Stimulated activated CD8-positive, alpha-beta memory T cell treated with anti-CD3 and anti-CD28 coated beads, Interleukin-2, amount 100 ng/mL, for 48 hours (primary cell): ENCODE measurements around the gene CLDN19.
A peak's percentile ranks its signal among the peaks of the same experiment; 100 is the strongest.
"Not testable (repeated sequence)": the region's sequence is repeated elsewhere in the genome, so short reads cannot be mapped to it uniquely, and the experiment has no call there.

Experiments used
- DNase-seq, 2 donors: peaks; one replicate each; pipeline ENCODE4 v3.0.0-alpha.2; 2020; ENCODE audit warnings: low read depth in 2 of 2

Gene CLDN19

DNA sequence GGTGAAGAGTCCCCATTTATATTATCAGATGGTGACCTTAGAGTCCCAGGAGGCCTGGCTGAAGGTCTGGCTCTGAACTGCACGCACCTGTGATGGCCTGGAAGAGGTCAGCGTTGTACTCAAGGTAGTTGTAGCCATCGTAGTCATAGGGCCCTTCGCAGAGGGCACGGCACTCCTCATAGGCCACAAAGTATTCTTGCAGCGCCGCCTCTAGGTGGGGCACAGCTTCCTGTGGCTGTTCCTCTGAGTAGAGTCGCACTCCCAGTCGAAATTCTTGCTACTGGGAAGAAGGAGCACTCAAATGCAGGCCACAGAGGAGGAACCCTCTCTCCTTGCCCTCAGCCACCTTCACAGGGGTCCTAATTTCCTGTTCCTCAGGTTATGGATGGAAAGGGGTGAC is 19.1 kb upstream of the CLDN19 start:
- no peak for DNase-seq

DNA sequence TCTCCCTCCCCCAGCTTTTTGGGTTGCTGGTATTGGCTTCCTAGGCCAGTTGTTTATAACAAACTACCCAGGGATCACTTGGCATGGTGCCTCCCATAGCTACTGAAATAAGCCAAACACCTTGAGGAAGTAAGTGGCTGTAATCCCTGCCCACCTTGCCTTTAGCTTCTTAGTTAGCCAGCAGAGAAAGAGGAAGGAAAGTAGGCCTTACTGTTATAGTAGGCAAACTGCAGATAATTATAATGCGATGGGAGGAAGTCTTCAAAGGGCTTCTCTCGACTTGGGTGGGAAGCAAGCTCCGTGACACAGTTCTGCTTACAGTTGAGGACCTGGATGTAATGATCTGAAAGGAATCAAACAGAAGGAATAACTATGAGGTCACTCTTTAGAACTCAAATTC is 18.6 kb upstream of the CLDN19 start:
- no peak for DNase-seq

DNA sequence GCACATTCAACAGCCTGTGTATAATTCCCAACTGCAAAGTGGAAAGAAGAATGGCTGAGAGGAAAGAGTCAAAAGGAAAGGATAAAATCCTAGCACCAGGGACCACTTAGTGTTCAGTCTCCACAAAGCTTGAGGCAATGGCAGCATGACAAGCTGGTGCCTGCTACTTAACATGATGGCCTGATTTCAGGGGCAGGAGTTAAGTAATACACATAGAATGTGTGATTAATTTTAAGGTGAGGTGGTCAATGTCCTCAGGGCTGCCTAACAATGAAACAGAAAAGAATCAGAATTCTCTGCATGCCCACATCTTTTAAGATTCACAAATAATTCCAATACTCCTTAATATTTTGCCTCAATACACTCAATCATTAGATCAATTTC is 17.8 kb upstream of the CLDN19 start:
- DNase-seq = no peak

GRCh38 chr1:42756956-42757891 is 17.2 kb upstream of the CLDN19 start:
- DNase-seq = no peak

- DNase-seq = no peak
Measured at GRCh38 chr1:42753070-42753469, 13.0 kb upstream of the CLDN19 start.

DNA sequence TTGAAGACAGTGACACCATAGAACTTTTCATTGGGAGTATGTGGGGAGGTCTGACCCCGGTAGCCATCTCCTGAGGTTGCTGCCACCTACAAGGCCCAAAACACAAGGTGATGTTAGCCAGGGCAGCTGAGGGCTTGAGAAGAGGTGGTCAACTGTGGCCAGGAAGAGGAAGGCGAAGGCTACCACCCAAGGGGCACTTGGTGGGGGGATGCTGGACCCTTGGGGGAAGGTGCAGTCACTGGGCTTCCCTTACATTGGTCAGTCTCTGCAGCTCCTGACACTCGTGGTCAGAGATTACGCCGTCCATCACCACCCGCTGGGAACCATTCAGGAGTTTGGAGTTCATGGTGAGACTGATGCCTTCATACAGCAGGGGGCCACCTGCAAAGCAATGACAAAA is 12.2 kb upstream of the CLDN19 start:
- no peak for DNase-seq

GRCh38 chr1:42751511-42752070 is 11.6 kb upstream of the CLDN19 start:
- not testable (repeated sequence) for DNase-seq

DNA sequence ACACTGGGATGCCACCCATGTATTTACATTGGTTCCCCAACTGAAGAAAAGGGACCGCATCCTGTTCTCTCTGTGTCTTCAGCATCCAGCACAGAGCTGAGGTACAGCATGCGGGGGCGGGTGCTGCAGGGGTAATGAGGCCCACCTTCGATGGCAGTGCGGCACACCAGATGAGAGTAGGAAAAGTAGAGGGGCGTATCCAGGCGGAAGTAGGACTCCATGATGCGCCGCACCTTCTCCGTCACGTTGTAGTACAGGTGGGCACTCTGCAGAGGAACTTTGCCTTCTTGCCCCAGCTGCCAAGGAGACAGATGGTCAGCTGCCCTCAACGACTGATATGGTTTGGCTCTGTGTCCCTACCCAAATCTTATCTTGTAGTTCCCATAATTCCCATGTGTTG is 10.0 kb upstream of the CLDN19 start:
- DNase-seq = no peak

DNA sequence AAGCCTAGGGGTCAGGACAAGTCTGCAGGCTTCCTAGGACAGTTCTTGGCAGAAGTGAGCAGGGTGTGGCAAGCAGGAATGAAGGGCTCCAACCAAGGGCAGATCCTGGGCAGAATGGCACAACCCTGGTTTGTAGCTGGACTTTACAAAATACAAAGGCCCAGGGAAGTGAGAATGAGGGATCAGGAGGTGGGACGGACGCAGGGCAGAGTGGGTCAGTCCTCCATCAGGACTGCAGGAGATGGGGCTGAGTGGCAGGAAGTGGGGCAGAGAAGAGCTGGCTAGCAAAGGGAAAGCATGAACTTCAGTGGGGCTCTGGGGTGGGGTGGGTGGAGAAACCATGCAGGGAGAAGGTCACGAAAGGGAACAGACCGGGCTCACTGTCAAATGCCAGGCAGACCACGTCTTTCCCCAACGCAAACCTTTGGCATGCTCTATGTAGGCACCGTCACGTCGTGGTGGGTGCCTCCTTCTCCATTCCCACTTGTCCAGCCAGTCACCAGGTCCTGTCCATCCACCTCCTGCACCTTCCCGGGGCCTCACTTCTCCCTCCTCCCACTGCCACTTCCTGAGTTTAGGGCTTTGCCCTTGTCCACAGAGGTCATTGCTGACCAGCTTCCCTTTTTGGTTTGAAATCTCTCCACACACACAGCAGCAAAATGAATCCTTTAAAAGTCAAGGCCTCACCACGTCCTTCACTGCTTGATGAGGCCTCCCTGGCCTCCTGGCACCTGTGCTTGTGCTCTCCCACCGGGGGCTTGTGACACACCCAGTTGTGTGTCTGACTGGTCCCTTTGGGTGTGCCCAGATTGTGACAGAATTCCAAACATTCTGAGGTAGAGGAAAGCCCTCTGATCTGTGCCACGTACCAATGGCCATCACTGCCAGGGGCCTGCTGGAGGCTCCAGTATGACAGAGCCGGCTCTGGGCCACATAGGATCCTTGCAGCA is 8.7 kb upstream of the CLDN19 start:
- no peak for DNase-seq

DNA sequence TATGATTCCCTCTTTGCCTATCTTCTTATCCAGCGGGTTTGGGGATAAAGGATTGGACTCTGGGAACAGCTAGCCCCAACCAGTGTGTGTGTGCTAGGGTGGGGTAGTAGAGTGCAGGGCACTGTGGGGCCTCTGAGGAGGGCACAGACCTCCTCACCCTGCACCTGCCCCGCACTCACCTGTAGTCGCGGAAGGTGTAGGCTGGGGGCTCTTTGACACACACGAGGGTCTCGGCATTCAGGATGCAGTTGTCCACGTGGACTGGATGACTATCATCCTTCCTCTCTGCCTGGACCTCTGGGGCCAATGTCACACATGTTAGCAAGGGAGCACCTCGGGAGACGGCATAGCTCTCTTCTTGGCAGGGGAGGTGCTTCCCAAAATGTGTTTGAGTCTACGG is 8.0 kb upstream of the CLDN19 start:
- no peak for DNase-seq

DNA sequence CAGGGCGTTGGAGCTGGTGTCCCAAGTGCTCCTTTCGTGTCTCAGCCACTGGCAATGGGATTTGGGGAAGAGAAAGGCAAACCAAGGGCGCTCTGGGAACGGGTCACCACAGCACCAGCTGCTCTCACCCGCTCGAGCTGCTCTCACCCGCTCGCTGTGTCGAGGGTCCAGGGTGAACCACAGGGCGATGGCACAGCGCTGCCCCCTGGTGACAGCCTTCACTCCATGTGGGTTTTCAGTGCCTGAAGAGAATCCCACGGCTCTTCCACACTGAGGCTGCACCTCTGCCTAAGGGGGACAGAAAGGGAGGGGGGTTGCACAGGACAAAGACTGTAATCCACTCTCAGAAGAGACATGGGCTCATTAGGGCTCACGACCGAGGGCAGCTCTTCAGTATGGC is 7.1 kb upstream of the CLDN19 start:
- peak in 1 of 2 donors; percentile 38 for DNase-seq

GRCh38 chr1:42746436-42747105 is 6.5 kb upstream of the CLDN19 start:
- DNase-seq = no peak

DNA sequence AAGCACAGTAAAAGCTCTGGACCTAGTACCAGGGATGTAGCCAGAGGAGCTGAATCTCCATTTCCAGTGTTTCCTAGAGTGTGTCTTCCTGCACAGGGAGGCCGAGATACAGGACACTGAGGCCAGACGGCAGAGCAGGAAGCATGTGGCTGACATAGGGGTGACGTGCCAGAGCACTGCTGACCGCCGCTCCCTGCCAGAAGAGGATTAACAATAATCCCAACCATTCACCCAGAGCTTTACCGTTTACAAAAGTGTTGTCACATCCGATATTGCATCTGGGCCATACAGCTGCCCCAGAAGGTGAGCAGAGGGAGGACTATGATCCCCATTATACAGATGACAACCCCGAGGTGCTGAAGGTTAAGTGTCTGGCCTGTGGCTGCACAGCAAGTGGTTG is 5.8 kb upstream of the CLDN19 start:
- no peak for DNase-seq

DNA sequence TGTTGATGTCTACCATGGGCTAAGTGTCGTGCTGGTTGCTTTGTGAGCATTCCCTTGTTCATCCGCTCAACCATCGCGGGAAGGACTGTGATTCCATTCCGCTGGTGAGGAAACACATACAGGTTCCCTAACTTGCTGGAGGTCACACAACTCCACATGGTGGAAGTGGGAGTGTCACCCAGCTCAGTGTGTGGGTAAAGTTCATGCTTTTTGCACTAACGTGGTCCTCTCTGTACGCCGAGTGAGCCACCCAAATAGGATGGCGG is 4.0 kb upstream of the CLDN19 start:
- no peak for DNase-seq

DNA sequence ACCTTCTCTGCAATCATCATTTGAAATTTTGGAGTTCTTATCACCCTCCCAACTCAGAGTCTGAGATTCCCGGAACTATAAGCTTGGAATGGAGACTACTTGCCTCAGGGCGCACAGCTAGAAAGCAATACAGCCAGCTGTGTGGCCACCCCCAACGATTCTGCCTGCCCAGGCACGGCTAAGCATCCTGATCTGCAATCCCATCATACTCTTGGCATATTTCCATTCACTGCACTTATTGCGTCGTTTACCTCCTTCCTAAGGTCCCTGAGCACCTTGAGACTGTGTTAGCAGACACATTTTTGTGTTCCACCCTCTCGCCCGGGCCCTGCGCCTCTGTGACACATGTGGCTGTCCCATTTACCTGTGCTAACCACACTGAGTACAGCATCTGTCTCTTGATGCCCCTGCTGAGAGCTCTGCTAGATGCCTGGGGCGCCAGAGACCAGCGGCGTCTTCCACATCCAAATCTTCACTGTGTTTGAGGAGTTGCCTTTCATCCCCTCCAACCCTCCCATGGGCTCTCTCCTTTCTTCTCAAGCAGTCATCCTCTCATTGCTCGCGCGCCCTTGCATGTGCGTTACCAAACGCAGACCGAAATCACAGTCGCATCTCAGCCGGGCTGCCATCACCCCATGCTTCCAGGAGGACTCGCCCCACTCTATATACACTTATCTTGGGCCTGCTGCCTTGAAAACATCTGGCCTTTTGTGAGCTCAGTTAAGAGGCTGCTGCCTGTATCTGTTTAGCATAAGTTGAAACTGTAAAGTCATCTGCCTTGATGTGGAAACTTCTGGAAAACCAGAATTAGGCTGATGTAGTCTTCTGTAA is 3.5 kb upstream of the CLDN19 start:
- DNase-seq = no peak

DNA sequence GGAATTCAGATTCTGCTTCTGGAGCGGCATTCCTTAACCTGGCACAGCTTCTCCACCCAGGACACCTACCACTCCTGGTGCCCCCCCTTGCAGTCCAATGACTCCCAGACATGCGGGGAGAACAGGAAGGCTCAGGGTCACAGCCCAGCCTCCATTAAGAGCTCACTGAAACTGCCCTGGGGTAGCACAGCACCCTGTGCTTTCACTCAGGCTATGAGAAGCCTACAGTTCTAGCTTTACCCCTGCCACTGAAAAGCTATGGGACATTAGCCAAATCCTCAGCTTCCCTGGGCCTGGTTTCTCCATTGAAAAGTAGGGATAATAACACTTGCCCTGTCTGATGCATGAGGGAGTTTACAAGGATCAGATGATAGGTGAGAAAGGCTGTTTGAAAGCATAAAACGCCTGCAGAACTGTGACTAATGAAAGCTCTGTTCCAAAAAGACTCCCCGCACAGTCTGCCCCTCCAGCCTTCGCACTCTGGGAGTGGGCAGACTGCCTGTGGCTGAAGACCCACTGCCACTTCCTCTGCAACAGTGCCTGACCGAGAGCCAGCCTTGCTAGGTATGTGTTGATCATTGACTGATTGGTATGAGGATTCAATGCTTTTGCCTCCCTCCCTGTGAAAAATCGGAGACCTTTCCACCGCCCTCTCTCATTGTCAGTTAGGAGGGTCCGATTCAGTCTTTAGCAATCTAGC is 2.7 kb upstream of the CLDN19 start:
- no peak for DNase-seq

DNA sequence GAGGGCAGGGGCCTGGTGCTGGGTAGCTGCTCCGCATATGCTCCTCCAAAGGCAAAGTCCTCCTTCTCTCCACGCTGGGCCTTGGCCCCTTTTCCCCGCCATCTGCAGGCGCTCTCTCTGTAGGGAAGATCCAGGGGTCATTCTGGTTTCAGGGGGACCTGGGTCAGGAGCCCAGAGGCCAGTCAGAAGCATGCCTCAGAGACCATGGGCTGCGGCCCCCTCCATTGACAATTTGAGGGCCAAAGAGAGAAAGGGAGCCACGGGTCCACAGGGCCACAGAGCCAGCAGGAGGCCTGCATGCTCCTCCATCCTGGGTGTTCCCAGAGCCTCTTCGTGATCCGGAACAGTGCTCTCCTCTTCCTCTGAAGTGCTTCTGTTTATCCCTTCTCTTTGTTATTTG is 2.1 kb upstream of the CLDN19 start:
- DNase-seq = no peak

DNA sequence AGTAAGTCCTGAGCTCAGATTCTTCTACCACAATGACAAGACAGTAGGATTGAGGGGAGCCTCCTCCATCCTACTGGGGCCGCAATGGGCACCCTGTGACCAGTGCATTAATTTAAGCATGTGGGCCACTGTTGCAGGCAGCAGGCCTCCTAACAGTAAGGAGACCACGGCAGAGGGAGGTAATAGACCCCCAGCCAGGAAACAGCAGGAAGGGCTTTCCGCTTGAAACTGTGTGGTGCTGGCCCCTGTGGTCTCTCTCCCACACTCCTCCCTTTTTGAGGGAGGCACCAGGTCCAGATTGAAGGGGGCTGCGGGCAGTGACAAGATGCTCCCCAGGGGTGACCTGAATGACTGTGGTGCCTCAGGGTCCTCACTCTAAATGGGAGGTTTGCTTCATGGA is 1.7 kb upstream of the CLDN19 start:
- no peak for DNase-seq

DNA sequence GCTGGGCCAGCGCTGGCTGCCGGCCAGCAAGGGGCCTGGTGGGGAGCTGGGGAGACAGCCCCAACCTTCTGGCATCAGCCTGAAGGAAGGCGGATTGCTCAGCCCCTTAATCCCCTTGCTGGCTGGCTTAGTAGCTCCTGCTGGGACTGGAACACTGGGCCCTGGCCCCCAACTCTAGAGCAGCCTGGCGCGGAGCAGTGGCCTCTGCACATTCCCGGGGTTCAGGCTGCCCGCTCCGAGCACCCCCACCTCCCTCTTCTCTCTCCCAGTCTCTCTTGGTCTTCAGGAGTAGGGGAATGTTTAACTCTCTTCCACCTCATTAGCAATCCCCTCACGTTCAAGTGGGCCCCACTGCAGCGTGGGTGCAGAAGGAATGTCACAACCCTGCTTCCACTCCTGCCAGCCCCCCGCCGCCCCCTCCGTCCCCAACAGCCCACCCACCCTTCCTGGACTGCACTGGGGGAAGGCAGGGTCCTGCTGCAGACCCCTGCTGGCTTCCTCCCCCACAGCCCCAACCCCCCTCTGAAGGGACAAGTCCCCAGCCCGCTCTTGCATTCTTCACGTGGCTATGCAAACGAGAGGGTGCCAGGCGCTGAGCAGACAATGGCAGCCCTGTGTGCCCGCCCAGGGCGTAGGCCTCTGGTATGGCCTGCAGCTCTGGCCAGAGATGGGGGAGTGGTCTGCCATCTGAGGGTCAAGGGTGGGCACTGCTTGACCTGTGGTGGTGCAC is 980 bp upstream of the CLDN19 start:
- DNase-seq = no peak

DNA sequence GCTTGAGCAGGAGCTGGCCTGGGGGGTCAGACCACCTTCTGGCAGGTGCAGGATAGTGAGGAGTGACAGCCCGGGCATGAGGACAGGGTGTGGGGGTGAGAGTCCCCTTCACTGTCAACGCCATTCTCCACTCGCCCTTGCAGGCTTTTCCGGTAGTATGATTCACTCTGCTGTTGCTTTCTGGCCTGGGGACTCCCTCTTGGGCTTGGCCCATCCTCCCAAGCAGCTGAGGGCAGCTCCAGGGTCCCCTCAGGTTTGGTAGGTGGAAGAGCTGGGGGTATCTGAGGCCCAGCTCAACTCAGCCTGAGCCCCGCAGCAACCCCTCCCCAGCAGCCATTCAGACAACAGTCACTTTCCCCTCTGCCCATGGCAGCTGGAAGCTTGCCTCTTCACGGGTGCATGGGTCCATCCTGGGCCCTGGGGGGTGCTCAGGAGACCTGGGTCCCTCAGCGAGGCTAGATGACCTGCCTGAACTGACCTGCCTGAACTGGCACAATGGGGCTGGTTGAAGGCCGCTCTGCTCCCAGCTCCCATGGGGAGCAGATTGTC is 1.3 kb downstream of the CLDN19 start:
- DNase-seq = no peak
